Measurements from ENCODE around the gene FFAR1.

The FFAR1 gene

GRCh38 chr19:35381926-35382325 is 34.2 kb downstream of the FFAR1 start:
- in situ Hi-C loops (cut with HindIII; ENCODE audit: low sequenced_read_pairs), result no loop called here

GRCh38 chr19:35383536-35383935 is 35.8 kb downstream of the FFAR1 start:
- in situ Hi-C loops (cut with HindIII; ENCODE audit: low sequenced_read_pairs), result no loop called here

GRCh38 chr19:35388277-35389054 is 40.8 kb downstream of the FFAR1 start:
- in situ Hi-C loops (cut with HindIII; ENCODE audit: low sequenced_read_pairs), result no loop called here

- in situ Hi-C loops (cut with HindIII; ENCODE audit: low sequenced_read_pairs), result no loop called here
Observed at GRCh38 chr19:35389192-35389861, 41.6 kb downstream of the FFAR1 start.

- in situ Hi-C loops (cut with HindIII; ENCODE audit: low sequenced_read_pairs), result no loop called here
Observed at GRCh38 chr19:35392742-35393715, 45.3 kb downstream of the FFAR1 start.

- in situ Hi-C loops (cut with HindIII; ENCODE audit: low sequenced_read_pairs), result no loop called here
Observed at GRCh38 chr19:35395382-35396199, 47.9 kb downstream of the FFAR1 start.

GRCh38 chr19:35396240-35396885 is 48.7 kb downstream of the FFAR1 start:
- in situ Hi-C loops (cut with HindIII; ENCODE audit: low sequenced_read_pairs), result no loop called here

- in situ Hi-C loops (cut with HindIII; ENCODE audit: low sequenced_read_pairs), result no loop called here
Observed at GRCh38 chr19:35397064-35397463, 49.4 kb downstream of the FFAR1 start.
